Tibial artery (tissue), 4 donors: ENCODE measurements around the gene PPP2R1B.

ENCODE experiments used
- DNase-seq, 2 donors: peaks; one replicate each; pipeline ENCODE4 v3.0.0-alpha.2; 2019
- H3K27ac ChIP-seq, 2 donors: fragments of 200-600 bp; sonication (generic) in 1 of 2; 1 replicate in 1 of 2; 2 replicates in 1 of 2; pipeline ENCODE4 v1.5.1; 2018 to 2019; ENCODE audit warnings: mild to moderate bottlenecking in 1 of 2
- H3K27me3 ChIP-seq, 2 donors: fragments of 200-600 bp; sonication (generic) in 1 of 2; one replicate each; pipeline versions ENCODE4 v1.5.1 to v1.6.0; 2016 to 2019
- H3K36me3 ChIP-seq, 3 donors: fragments of 200-600 bp; sonication (generic) in 2 of 3; one replicate each; pipeline ENCODE4 v1.5.1; 2016 to 2019; ENCODE audit warnings: mild to moderate bottlenecking in 2 of 3
- H3K4me1 ChIP-seq, 4 donors: fragments of 200-600 bp; sonication (generic) in 2 of 4; 1 replicate in 3 of 4; 2 replicates in 1 of 4; pipeline ENCODE4 v1.5.1; 2016 to 2019
- H3K4me3 ChIP-seq, 2 donors: fragments of 200-600 bp; sonication (generic) in 1 of 2; 1 replicate in 1 of 2; 2 replicates in 1 of 2; pipeline ENCODE4 v1.5.1; 2018 to 2019; ENCODE audit warnings: mild to moderate bottlenecking in 2 of 2
- H3K9me3 ChIP-seq, 3 donors: fragments of 200-600 bp; sonication (generic) in 1 of 3; one replicate each; pipeline ENCODE4 v1.5.1; 2016 to 2019
- intact Hi-C: fragments of 100-400 bp; cut with DNase I; formaldehyde crosslinking; loops from one replicate; pipeline ENCODE4 v1.15.0; 2023; ENCODE audit warnings: low total_unique reads
- TF ChIP-seq, protein P1 (sequence below), 2 experiments: fragments of 200-600 bp in 1 of 2; fragments of 450-650 bp in 1 of 2; IDR thresholded peaks; one replicate each; pipeline ENCODE4 v1.5.1; 2017 to 2019; ENCODE audit warnings: antibody characterized with exemption in 2 of 2, mild to moderate bottlenecking in 1 of 2, moderate library complexity in 1 of 2

PPP2R1B gene

DNA sequence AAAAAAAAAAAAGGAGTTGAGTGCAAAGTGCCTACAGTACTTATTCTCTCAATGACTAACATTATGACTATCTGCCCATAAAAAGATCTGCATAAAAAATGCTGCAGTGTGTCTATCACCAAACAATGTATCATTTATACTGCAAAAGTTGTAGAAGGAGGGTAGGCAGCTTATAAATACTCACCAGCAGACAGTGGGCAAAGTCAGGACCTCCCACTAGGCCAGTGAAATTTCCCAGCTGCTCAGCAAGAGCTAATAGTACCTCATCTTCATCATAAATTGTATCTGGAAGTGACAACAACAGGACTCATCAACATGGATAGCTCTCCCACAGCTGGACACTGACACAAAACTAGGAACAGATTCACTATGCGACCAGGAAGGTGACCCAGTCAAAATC lies 1.6 kb downstream of the PPP2R1B start:
- peak overlapping the region; percentile 81 to 84 for H3K4me3 ChIP-seq
- TF ChIP-seq, protein P1, sequence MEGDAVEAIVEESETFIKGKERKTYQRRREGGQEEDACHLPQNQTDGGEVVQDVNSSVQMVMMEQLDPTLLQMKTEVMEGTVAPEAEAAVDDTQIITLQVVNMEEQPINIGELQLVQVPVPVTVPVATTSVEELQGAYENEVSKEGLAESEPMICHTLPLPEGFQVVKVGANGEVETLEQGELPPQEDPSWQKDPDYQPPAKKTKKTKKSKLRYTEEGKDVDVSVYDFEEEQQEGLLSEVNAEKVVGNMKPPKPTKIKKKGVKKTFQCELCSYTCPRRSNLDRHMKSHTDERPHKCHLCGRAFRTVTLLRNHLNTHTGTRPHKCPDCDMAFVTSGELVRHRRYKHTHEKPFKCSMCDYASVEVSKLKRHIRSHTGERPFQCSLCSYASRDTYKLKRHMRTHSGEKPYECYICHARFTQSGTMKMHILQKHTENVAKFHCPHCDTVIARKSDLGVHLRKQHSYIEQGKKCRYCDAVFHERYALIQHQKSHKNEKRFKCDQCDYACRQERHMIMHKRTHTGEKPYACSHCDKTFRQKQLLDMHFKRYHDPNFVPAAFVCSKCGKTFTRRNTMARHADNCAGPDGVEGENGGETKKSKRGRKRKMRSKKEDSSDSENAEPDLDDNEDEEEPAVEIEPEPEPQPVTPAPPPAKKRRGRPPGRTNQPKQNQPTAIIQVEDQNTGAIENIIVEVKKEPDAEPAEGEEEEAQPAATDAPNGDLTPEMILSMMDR (IDR thresholded peaks at IDR 0.05), result no peak
- intact Hi-C loops, result no loop called here
- no peak overlapping the region for H3K27ac ChIP-seq
- H3K27me3 ChIP-seq, result no peaks in the 10 kb centered on the region
- DNase-seq, result no peak
- no peaks in the 10 kb centered on the region for H3K9me3 ChIP-seq
- H3K36me3 ChIP-seq, result peaks cover 10 to 48% (median 13%) of the 10 kb centered on the region in 3 donors
- peaks cover 0 to 42% (median 13%) of the 10 kb centered on the region in 4 donors for H3K4me1 ChIP-seq

DNA sequence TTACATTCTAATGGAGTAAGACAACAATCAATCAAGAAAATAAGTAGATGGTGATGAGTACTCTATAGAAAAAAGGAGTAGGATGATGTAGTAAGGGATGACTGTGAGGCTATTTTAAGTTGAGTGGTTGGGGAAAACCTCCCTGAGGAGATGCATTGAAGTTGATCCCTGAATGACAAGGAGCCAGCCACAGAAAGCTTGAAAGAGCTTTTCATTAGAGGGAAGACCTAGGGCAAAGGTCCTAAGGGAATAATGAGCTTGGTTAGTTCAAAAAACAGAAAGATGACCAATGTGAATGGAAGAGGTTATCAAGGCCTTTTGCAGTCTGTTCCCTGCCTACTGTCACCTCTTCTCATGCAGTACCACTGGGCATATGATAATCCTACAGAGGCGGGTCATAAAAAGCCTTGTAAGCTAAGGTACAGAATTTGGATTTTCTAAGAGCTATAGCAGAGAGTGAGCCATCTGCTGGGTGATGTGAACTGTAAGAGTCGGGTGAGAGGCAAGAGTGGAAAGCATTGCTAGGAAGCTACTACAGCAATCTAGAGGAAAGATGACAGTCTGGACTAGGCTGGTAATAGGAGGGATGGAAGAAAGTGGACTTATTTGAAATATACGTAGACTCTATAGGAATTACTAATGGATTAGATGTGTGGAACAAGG lies 3.1 kb downstream of the PPP2R1B start:
- no peak overlapping the region for H3K27ac ChIP-seq
- TF ChIP-seq, protein P1 (IDR thresholded peaks at IDR 0.05), result no peak
- H3K27me3 ChIP-seq, result no peaks in the 10 kb centered on the region
- H3K36me3 ChIP-seq, result peaks cover 23 to 63% (median 28%) of the 10 kb centered on the region in 3 donors
- intact Hi-C loops, result no loop called here
- no peak for DNase-seq
- no peak overlapping the region for H3K4me3 ChIP-seq
- peaks cover 0 to 42% (median 13%) of the 10 kb centered on the region in 4 donors for H3K4me1 ChIP-seq
- H3K9me3 ChIP-seq, result no peaks in the 10 kb centered on the region

DNA sequence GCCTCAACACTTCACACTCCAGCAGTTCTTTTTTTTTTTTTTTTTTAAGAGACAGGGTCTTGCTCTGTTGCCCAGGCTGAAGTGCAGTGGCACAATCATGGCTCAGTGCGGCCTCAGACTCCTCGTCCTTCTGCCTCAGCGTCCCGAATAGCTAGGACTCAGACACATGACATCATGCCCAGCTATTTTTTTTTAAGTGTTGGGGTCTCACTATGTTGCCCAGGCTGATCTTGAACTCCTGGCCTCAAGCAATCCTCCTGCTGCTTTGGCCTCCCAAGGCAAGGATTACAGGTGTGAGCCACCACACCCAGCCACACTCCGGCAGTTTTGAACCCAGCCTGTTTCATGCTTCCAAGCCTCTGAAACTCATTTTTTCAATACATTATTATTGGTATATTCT lies 3.7 kb downstream of the PPP2R1B start:
- TF ChIP-seq, protein P1 (IDR thresholded peaks at IDR 0.05), result no peak
- no peak overlapping the region for H3K27ac ChIP-seq
- DNase-seq, result no peak
- peaks cover 0 to 42% (median 13%) of the 10 kb centered on the region in 4 donors for H3K4me1 ChIP-seq
- H3K9me3 ChIP-seq, result no peaks in the 10 kb centered on the region
- H3K36me3 ChIP-seq, result peaks cover 28 to 68% (median 33%) of the 10 kb centered on the region in 3 donors
- no peak overlapping the region for H3K4me3 ChIP-seq
- no peaks in the 10 kb centered on the region for H3K27me3 ChIP-seq
- intact Hi-C loops, result no loop called here

DNA sequence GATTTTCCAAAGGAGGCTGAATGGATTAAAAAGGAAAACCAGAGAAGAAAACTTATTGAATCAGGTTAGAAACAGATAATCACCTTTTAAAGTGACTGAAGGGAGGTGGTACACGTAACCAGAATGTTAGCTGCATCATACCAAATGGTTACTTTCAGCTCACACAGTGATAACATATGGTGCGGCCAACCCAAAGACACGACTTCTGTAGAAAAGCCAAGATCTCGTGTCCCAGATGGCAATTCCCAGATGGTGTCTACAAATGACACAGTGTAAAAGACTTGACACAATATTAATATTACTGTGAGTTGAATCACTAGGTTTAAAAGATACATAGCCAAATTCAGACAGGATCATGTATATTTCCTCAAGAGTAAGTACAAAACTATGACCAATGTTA lies 5.2 kb downstream of the PPP2R1B start:
- Histone ChIP-seq H3K36me3 (peaks cover 41 to 82% (median 43%) of the 10 kb centered on the region in 3 donors), H3K27me3 (no peaks in the 10 kb centered on the region), H3K4me1 (peaks cover 0 to 33% (median 13%) of the 10 kb centered on the region in 4 donors), H3K4me3 (no peak overlapping the region), H3K27ac (no peak overlapping the region), H3K9me3 (no peaks in the 10 kb centered on the region)
- no peak for DNase-seq
- intact Hi-C loops, result no loop called here
- TF ChIP-seq, protein P1 (IDR thresholded peaks at IDR 0.05), result no peak

DNA sequence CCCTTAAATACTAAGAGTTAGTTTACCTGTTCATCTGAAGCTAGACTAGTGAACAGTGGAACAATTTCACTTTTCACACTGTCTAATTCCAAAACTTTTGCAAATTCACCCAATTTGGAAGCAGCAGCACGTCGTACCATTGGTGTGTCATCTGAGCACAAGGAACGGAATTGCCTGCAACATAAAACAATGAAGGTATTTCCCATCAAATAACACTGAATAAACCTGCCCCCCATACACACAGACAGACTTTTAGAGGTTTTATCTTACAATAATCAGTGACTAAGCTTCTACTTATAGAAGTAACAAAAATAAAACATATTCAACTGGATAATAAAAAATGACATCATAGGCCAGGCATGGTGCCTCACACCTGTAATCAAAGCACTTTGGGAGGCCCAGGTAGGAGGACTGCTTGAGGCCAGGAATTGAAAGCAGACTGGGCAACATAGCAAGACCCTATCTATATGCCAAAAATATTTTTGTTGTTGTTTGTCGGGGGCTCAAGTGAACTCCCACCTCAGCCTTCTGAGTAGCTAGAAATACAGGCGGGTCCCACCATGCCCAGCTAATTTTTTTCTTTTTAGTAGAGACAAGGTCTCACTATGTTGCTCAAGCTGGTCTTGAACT lies 6.3 kb downstream of the PPP2R1B start:
- no peak for DNase-seq
- H3K4me3 ChIP-seq, result no peak overlapping the region
- H3K36me3 ChIP-seq, result peaks cover 47 to 92% (median 48%) of the 10 kb centered on the region in 3 donors
- TF ChIP-seq, protein P1 (IDR thresholded peaks at IDR 0.05), result no peak
- no peaks in the 10 kb centered on the region for H3K9me3 ChIP-seq
- no peaks in the 10 kb centered on the region for H3K27me3 ChIP-seq
- peaks cover 0 to 30% (median 11%) of the 10 kb centered on the region in 4 donors for H3K4me1 ChIP-seq
- H3K27ac ChIP-seq, result no peak overlapping the region
- intact Hi-C loops, result no loop called here
